ENCODE measurements around the gene CENPK. TPM values are rescaled to one million over a fixed set of nuclear protein-coding genes. Genes with fewer than 3 reads are reported as not detected.

Gene CENPK
- total RNA-seq, 1 experiment from 2014 or later: 57.4 TPM

DNA sequence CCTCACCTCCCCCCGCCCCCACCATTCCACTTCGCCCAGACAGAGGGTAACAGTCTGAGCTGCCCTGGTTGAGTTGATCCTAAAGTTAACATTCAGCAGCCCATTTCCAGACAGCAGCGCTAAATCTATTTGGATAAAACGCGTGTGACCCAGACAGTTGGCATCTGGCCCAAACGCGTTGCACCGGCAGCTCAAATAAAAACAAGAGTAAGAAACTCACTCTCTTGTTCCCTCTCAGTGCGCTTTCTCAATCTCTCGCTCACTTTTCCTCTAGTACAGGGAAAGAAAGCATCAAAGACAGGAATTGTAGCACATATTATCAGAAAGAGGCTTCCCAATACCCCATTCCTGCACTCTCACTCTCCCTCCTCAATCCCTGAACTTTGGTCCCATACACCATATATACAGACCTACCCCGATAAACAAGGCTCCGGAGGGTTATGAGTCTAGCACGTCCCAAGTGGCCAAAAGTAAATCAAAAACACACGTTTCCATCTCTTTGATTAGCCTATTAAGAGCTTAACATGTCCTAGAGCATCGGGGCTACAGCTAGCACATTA is 82.6 kb downstream of the CENPK start:
- peak; percentile 62 for DNase-seq (ENCODE audit: low spot score)
- ChIA-PET CTCF (interaction anchor here (0.6 kb wide), 1 partner anchor 116 kb away, joined by 10 read pairs; no protein-coding TSS in a partner anchor), POLR2A (ENCODE audit: low non-redundant PET) (interaction anchor here (0.6 kb wide), 1 partner anchor 70 kb away, joined by 12 read pairs; no protein-coding TSS in a partner anchor)
- Histone ChIP-seq H3K36me3 (ENCODE audit: insufficient read depth, low read length, poor library complexity, severe bottlenecking) (no peaks in the 10 kb centered on the region), H3K4me3 (ENCODE audit: low read depth, low read length, poor library complexity, severe bottlenecking) (peak overlapping the region; percentile 57), H3K4me1 (ENCODE audit: insufficient read depth, low read length, poor library complexity, severe bottlenecking) (peaks cover 9% of the 10 kb centered on the region), H3K27me3 (replicated peaks; ENCODE audit: insufficient read depth, low read depth, low read length, poor library complexity) (no peaks in the 10 kb centered on the region), H3K27ac (ENCODE audit: low read depth, low read length, poor library complexity, severe bottlenecking) (peak overlapping the region; percentile 16), H3K9me3 (ENCODE audit: low read depth, low read length, poor library complexity, severe bottlenecking) (no peaks in the 10 kb centered on the region)
- TF ChIP-seq, protein P1, sequence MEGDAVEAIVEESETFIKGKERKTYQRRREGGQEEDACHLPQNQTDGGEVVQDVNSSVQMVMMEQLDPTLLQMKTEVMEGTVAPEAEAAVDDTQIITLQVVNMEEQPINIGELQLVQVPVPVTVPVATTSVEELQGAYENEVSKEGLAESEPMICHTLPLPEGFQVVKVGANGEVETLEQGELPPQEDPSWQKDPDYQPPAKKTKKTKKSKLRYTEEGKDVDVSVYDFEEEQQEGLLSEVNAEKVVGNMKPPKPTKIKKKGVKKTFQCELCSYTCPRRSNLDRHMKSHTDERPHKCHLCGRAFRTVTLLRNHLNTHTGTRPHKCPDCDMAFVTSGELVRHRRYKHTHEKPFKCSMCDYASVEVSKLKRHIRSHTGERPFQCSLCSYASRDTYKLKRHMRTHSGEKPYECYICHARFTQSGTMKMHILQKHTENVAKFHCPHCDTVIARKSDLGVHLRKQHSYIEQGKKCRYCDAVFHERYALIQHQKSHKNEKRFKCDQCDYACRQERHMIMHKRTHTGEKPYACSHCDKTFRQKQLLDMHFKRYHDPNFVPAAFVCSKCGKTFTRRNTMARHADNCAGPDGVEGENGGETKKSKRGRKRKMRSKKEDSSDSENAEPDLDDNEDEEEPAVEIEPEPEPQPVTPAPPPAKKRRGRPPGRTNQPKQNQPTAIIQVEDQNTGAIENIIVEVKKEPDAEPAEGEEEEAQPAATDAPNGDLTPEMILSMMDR (conservative IDR thresholded peaks at IDR 0.05; ENCODE audit: low read depth, low read length): no peak
- TF ChIP-seq EZH2 (IDR thresholded peaks at IDR 0.05; ENCODE audit: borderline replicate concordance, low read depth, low read length, poor library complexity, severe bottlenecking): no peak
- no TSS peak for BruUV-seq (replicated peaks)
- intact Hi-C loops (cut with micrococcal nuclease; ENCODE audit: unreplicated experiment): loop anchor here (5.0 kb wide), 3 partner anchors 378 to 843 kb away; no protein-coding TSS in a partner anchor

GRCh38 chr5:65479527-65479926 is 83.4 kb downstream of the CENPK start:
- peaks cover 9% of the 10 kb centered on the region for H3K4me1 ChIP-seq (ENCODE audit: insufficient read depth, low read length, poor library complexity, severe bottlenecking)
- H3K4me3 ChIP-seq (ENCODE audit: low read depth, low read length, poor library complexity, severe bottlenecking): peak overlapping the region; percentile 57
- ChIA-PET CTCF (no interaction called here), POLR2A (ENCODE audit: low non-redundant PET) (interaction anchor here (0.6 kb wide), 1 partner anchor 46 kb away, joined by 3 read pairs; no protein-coding TSS in a partner anchor)
- H3K27me3 ChIP-seq (replicated peaks; ENCODE audit: insufficient read depth, low read depth, low read length, poor library complexity): no peaks in the 10 kb centered on the region
- intact Hi-C loops (cut with micrococcal nuclease; ENCODE audit: unreplicated experiment): no loop called here
- H3K27ac ChIP-seq (ENCODE audit: low read depth, low read length, poor library complexity, severe bottlenecking): no peak overlapping the region
- no TSS peak for BruUV-seq (replicated peaks)
- H3K9me3 ChIP-seq (ENCODE audit: low read depth, low read length, poor library complexity, severe bottlenecking): no peaks in the 10 kb centered on the region
- no peaks in the 10 kb centered on the region for H3K36me3 ChIP-seq (ENCODE audit: insufficient read depth, low read length, poor library complexity, severe bottlenecking)
- TF ChIP-seq EZH2 (IDR thresholded peaks at IDR 0.05; ENCODE audit: borderline replicate concordance, low read depth, low read length, poor library complexity, severe bottlenecking): no peak
- TF ChIP-seq, protein P1 (conservative IDR thresholded peaks at IDR 0.05; ENCODE audit: low read depth, low read length): no peak
- no peak for DNase-seq (ENCODE audit: low spot score)

- peaks cover 6% of the 10 kb centered on the region for H3K4me1 ChIP-seq (ENCODE audit: insufficient read depth, low read length, poor library complexity, severe bottlenecking)
- TF ChIP-seq, protein P1 (conservative IDR thresholded peaks at IDR 0.05; ENCODE audit: low read depth, low read length): no peak
- no peak for TF ChIP-seq EZH2 (IDR thresholded peaks at IDR 0.05; ENCODE audit: borderline replicate concordance, low read depth, low read length, poor library complexity, severe bottlenecking)
- H3K9me3 ChIP-seq (ENCODE audit: low read depth, low read length, poor library complexity, severe bottlenecking): no peaks in the 10 kb centered on the region
- BruUV-seq (replicated peaks): no TSS peak
- H3K4me3 ChIP-seq (ENCODE audit: low read depth, low read length, poor library complexity, severe bottlenecking): no peak overlapping the region
- CTCF ChIA-PET: no interaction called here
- DNase-seq (ENCODE audit: low spot score): no peak
- H3K36me3 ChIP-seq (ENCODE audit: insufficient read depth, low read length, poor library complexity, severe bottlenecking): no peaks in the 10 kb centered on the region
- POLR2A ChIA-PET (ENCODE audit: low non-redundant PET): no interaction called here
- intact Hi-C loops (cut with micrococcal nuclease; ENCODE audit: unreplicated experiment): no loop called here
- no peaks in the 10 kb centered on the region for H3K27me3 ChIP-seq (replicated peaks; ENCODE audit: insufficient read depth, low read depth, low read length, poor library complexity)
- no peak overlapping the region for H3K27ac ChIP-seq (ENCODE audit: low read depth, low read length, poor library complexity, severe bottlenecking)
These were observed 84.6 kb downstream of the CENPK start for GRCh38 chr5:65478336-65478735.
